Muscle of back (tissue), 11 donors: Measurements from ENCODE around the gene TUBGCP3. TPM values are rescaled to one million over a fixed set of nuclear protein-coding genes. Genes with fewer than 3 reads are reported as not detected.
A peak's percentile ranks its signal among the peaks of the same experiment; 100 is the strongest.
"Not testable (repeated sequence)": the region's sequence is repeated elsewhere in the genome, so short reads cannot be mapped to it uniquely, and the experiment has no call there.

Experiments
- DNase-seq, 3 donors: peaks; one replicate each; pipeline versions ENCODE4 v3.0.0 to v3.0.0-alpha.2; 2013
- polyA plus RNA-seq, 10 donors: library from polyadenylated mRNA; unstranded; fragments of 120-200 nt; gene quantifications; one replicate each; pipeline ENCODE4 v1.2.1, GENCODE V29; 2013; ENCODE audit not compliant: insufficient read length in 10 of 10

TUBGCP3 gene
- polyA plus RNA-seq, 10 donors = 13.2 to 21.0 (median 18.9) TPM

DNA sequence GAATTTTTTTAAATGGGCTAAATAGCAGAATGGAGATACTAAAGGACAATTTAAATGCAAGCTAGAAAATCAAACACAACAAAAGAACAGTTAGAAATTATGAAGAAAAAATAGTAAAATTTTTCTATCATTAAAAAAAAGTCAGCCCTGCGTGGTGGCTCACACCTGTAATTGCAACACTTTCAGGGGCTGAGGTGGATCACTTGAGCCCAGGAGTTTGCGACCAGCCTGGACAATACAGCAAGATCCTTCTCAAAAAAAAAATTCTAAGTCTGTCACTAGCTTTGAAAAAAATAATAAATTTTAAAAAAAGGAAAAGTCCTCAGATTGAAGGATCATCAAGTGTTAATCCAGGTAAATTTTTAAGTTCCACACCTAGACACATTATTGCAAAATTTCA, 7.7 kb downstream of the TUBGCP3 start:
- no peak for DNase-seq

DNA sequence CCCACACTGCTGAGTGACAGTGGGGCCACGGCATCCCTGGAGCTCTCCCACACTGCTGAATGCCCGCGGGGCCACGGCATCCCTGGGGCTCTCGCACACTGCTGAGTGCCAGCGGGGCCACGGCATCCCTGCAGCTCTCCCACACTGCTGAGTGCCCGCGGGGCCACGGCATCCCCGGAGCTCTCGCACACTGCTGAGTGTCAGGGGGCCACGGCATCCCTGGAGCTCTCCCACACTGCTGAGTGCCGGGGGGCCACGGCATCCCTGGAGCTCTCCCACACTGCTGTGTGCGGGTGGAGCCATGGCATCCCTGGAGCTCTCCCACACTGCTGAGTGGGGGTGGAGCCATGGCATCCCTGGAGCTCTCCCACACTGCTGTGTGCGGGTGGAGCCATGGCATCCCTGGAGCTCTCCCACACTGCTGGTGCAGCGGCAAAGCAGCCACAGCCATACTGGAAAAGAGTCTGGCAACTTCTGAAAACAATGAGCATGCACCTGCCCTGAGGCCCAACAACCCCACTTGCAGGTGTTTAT, 8.6 kb downstream of the TUBGCP3 start:
- no peak for DNase-seq

DNA sequence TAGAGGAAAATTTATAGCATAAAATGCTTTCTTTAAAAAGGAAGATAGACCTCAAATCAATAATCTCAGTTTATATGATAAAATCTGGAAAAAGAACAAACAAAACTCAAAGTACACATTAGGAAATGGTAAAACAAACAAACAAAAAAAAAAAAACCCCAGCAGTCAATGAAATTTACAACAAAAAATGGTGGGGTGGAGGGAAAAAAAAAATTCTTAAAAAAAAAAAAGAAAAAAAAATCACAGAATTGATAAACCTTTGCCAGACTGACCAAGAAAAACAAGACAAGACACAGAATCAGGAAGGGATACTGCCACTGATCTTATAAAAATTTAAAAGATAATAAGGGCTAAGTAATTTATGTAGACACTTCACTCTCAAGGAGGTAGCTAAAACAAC, 11.2 kb downstream of the TUBGCP3 start:
- DNase-seq = no peak

DNA sequence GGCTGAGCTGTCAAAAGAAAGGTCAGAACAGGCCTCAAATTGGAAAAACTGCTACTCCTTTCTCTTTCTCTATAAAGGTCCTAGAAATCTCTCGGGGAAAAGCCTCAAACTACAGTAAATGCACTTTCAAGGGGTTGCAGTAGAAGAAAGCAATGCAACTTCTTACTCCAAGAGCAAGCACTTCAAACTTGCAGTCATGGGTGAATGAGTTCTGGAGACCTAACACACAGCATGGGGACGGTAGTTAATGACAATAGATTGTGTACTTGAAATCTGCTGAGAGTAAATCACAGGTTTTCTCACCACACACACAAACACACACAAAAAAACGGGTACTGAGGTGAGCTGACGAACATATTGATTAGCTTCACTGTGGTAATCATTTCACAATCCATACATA, 11.8 kb downstream of the TUBGCP3 start:
- no peak for DNase-seq

DNA sequence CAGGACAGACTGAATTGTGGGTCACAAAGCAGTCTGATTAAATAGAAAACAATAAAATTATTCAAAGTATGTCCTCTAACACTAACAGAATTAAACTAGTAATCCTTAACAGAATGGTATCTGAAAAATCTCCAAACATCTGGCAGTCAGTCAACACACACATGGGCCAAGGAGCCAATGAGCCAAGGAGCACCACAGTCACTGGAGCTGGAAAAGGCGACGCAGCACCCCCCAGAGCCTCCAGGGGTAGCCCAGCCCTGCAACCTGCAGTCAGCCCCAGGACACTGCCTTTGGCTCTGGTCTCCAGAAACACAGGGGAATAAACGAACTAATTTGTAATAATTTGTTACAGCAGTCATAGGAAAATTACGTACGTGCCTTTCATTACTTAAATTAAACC, 12.3 kb downstream of the TUBGCP3 start:
- DNase-seq = no peak

DNA sequence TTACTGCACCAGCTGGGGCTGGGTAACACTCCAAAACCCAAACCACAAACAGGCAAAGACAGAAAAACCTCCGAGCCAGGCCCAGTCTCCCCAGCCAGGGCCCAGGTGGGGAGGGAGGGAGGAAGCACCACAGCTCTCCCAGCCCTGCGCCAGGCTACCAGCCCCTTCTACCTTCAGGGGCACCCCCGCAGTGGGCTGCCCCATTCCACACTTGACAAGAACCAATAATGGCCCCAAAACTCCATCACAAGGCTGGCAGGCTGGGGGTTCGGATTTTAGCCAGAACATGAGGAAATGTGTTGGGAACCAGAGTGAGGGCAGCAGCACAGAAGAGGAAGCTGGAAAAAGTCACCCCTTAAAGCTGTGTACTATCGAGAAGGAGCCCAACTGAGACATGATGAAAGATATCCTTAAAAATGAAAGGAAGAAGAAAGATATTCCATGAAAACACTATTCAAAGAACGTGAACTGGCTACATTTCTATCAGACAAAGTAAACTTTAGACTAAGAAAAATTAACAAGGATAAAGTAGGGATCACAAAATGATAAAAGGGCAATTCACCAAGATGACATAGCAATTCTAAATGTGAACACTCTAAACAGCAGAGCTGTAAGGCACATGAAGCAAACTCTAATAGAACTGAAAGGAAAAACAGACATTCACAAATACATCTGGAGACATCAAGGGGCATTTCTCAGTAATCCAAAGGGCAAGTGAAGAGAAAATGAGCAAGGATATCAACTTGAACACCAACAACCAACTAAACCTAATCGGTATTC, 12.9 kb downstream of the TUBGCP3 start:
- DNase-seq = no peak

DNA sequence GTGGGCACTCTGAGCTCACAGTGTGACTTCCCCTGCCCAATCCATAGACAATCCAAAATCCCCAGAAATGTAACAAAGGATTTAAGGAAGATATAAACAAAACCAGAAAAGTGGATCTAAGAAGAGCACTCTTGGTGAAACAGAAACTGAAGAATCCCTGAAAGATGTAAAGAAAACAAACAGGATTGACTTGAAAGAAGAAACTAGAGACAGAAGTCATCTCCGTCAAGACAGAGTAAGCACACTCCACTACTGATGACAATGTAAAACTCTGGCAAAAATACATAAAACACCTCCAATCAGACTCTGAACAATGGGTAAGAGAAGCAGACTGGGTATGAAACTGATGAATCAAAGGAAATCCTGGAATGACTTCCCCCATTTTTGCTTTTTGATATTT, 13.5 kb downstream of the TUBGCP3 start:
- DNase-seq = no peak

DNA sequence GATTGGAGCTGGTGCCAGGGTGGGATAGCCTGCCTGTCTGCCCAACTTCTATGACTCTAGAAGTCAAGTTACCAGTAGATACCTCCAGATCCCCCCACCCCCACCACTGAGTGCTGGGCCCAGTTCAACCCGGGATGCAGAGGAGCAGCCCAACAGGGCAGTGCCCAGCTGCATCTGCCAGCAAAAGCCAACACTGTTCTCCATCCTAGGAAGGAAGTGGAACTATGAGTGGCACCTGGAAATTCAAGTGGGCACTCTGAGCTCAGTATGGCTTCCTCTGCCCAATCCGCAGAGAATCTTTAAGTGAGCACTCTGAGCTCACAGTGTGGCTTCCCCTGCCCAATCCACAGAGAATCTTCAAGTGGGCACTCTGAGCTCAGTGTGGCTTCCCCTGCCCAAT, 14.2 kb downstream of the TUBGCP3 start:
- no peak for DNase-seq

DNA sequence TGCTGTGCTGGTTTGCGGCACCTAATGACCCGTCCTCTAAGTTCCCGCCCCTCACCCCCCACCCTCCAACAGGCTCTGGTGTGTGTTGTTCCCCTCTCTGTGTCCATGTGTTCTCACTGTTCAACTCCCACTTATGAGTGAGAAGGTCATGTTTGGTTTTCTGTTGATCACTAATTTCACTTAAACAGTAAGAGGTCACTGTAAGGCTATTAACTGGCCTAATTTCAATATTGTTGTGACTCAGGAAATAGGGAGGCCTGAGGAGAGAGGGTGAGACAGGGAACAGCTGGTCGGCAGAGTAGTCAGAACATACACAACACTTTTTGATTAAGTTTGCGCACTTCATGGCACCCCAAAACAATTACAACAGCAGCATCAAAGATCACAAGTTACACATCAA, 15.6 kb downstream of the TUBGCP3 start:
- no peak for DNase-seq

DNA sequence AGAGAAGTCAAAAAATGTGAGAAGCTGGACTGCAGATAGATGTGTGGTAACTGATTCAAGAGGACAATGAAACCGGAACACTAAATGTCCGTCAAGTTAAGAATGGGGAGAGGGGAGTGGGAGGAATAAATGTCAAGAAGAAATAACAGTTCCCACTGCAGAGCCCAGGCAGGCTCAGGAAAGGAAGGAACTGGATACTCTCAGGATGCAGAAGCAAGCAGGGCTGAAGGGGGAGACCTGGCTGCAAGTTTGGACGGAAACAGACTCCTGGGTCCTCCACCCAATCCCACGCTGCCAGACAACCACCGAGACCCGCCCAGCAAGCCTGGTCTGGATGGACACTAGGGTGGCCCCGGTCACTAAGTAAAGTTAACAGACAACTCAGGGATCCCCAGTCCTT, 18.1 kb downstream of the TUBGCP3 start:
- no peak for DNase-seq

DNA sequence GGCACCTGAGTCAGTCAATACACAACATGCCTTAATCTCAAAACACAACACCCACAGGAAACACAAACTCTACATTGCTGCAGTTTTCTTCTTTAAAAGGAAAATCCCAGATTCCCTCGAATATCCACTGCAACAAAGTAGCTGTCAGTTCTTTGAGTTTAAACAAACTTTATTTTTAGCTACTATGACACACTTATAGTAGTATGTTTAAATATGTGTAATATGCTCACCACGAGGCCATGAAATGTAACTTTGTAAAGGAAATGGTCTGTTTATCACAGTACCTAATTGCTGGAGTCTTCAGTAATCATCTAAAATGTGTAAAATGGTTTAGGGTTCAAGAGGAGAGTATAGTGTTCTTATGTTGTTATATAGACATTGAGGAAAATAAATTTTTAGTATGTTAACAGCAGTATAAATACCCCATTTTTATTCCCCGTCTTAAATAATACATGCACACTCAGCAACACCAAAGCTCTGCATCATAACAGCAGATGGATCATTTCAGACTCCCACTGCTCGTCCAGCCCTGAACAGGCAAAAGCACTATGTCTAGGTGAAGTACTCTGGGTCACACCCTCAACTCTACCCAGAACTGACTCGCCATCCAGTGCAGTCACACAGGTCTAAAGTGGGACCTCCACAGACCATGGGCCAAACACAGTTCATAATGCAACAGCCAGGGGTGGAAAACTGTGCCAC, 20.6 kb downstream of the TUBGCP3 start:
- DNase-seq = no peak

DNA sequence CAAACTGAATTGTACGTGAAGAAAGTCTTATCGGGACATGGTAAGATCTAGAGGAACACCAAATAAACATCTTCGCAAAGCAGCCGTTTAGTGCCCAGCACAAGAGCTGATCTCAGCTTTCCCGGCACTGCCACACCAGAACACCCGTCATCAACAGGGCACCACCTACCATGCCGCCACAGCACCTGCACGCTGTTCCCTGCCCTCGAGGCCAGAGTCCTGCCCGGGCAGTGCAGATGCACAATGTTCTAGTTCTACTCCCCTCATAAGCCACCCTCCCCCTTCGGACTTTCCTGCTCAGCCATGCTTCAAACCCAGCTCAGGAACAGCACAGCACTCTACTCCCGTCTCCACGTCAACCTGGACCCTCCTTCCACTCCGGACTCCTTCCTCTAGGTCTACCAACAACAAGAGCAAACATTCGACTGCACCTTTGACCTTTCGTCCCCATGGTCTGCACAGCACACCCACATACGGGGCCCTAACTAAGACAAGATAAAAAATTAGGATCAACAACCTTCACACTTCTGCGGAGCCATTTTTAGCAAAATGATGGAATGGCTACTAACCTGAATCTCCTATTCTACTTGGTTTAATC, 25.1 kb downstream of the TUBGCP3 start:
- DNase-seq = no peak

DNA sequence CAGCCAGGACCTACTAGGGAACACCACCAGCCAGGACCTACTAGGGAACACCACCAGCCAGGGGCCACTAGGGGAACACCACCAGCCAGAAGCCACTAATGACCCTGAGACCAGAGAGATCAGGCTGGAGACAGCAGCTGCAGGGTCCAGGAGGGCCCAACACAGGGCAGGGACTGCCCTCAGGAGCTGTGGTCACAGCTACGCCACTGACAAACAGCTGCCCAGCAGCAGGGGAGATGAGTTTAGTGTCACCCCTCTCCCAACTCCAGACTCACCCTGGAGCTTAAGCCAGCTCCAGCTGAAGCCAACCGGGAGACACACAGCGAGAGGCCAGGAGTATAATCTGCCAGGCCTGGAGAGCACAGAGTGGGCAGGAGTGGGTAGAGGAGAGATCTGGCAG, 25.7 kb downstream of the TUBGCP3 start:
- no peak for DNase-seq

DNA sequence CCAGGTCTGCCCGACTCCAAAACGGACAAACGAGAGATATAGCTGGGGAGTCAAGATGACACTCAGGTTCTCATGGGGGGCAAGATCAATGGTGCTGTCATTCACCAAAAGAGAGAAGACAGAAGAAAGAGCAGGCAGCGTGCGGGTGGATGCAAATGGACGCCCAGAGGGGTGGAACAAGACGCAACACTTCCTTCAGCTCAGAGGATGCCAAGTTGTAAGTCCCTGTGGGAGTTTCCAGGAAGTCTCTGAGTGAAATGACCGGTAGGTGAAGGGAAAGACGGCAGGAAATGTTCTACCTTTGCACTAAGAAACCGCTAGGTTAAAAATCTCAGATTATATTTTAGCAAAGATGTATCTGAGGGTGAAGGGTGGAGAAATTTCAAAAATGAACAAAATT, 26.5 kb downstream of the TUBGCP3 start:
- peak in 1 of 3 donors; percentile 8 for DNase-seq

DNA sequence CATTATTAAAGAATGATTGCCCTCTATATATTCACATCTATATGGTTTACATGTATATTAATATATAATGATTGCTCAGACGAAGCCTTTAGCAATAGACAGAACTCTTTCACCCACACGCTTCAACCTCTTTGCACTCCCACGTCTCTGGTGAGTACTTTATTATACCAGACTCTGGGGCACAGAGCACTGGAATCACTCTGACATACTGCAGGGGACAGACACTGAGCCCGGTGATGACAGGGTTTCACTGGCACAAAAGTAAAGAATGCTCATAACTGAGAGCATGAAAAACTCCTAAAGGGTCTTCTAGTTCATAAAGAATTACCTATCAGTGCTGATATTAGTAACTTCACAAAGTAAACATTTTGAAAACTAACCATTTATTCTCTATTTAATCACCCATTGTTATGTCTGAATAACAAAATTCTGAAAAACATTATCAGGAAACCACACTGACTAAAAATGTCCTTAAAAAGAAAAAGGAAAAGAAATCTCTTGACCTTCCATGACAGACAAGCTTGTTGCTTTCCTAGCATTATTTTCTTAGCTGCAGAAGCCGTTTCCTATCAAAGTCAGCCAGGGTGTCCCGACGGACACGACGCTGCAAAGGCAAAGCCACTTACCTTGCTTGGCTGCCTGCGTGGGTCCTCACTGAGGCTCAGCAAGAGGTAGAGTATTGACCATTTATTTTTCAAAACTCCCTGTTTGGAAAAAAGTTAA, 29.1 kb downstream of the TUBGCP3 start:
- no peak for DNase-seq

DNA sequence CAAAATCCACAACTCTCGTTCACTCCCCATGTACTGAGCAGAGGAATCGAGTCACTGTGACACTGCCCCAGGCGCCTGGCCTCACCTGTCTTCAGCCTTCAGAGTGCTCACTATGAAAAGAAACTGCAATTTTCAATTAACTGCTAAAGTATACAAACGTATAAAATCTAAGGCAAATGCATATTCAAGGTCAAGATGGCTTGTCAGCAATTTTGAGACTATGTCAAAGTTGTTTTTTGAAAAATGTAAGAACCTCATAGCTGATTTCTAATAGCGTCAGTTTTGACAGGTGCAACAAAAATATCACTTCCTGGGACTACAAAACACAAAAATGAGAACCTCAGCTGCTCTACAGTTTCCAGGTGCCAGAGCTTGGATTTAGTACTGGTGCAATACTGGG, 31.4 kb downstream of the TUBGCP3 start:
- no peak for DNase-seq

DNA sequence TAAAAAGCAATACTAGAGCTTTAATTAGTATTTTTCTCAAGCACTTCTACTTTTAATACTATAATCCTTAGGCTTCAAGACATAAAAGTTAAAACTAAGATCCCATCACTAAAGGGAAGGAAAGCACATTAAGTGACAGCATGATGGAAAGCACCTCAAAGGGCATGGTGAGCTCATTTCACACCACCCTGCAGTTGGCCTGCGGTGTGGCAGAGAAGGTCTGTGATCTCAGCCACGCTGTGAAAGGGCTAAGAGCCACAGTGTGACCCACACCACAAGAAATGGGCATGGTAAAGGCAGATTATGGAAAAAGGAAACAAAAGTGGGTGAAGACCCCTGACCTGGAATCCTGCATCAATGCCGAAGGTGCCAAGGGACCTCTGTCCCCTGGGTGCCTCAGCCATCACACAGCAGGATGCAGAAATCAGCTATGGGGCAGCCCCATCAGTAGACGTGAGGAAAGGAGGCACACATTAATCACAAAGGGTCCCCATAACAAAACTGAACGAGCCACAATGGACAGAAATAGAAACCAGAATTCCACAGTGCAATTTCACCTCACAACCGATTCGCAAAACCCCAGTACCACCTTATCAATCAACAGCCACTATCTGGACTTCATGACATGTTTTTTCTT, 33.6 kb downstream of the TUBGCP3 start:
- no peak for DNase-seq

DNA sequence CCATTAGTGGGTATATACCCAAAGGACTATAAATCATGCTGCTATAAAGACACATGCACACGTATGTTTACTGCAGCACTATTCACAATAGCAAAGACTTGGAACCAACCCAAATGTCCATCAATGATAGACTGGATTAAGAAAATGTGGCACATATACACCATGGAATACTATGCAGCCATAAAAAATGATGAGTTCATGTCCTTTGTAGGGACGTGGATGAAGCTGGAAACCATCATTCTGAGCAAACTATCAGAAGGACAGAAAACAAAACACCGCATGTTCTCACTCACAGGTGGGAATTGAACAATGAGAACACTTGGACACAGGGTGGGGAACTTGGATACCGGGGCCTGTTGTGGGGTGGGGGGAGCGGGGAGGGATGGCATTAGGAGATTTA, 39.0 kb downstream of the TUBGCP3 start:
- DNase-seq = not testable (repeated sequence)

DNA sequence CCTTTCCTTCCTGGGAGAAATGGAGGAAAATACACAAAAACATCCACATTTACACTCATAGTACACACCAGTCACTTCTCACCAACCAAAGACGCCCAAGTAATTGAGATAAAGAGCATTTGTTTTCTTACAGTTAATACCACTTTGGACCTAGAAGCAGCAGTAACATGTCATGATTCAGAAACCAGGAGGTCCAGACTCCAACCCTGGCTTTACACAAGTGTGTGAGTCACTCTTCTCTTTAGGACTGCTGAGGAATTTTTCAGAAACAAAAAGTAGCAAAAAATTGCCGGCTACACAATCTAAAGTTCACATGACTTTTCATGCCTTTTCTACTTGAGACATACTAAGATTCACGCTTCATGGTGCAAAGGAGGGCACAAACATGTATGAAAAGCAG, 42.1 kb downstream of the TUBGCP3 start:
- peak in 1 of 3 donors; percentile 6 for DNase-seq

DNA sequence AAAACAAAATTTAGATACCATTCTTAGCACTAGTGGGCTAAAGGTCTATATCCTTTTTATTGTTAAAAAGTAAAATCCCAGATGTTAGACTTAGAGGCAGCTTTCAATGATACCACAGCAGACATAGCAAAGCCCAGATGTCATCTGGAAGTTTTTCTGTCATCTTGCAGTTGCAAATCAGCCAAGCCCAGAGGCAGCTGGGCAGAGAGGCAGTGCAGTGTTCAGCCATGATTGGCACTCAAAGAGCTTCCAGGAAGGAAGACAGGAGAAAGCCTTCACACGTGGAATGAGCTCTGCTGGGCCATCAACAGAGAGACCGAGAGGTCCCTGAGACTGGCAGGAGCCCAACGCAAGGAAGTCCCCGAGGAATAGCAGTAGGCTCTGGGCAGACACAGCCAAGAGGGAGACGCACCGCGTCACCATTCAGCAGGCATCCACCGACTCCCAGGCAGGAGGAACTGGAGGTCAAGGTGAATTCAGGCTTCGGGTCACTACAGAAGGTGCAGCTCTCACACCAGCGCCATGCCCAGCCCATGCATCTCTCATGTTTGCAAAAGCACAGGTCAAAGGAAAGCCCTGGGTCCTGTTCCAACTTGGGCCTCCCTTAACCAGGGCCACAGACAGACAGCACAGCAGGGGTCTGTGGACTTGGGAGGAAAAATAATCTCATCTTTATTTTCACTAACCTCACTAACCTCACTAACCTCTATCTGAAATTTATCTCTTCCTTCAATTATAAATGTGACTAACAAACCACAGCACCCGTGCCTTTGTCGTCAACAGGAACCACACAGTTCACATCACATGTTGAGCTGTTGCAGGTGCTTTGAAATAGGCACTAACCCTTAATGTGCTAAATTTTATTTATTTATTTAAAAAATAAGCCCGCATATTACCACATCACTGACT, 54.9 kb downstream of the TUBGCP3 start:
- peak in 1 of 3 donors; percentile 7 for DNase-seq
